SK-N-MC (cell line): Measurements from ENCODE around the gene ZNF438.

Experiments
- DNase-seq: peaks from one replicate; pipeline ENCODE4 v3.0.0-alpha.2; 2011; ENCODE audit warnings: low read depth, low spot score
- H3K27ac ChIP-seq: fragments of 200-600 bp; sonication (generic); 2 replicates; pipeline ENCODE4 v1.5.1; 2016; ENCODE audit warnings: mixed run types
- H3K36me3 ChIP-seq: fragments of 200-600 bp; sonication (generic); 2 replicates; pipeline ENCODE4 v1.6.1; 2017; ENCODE audit warnings: antibody characterized with exemption, low read length, mixed read lengths; ENCODE audit not compliant: insufficient read depth
- H3K4me3 ChIP-seq: fragments of 200-600 bp; sonication (generic); 2 replicates; pipeline ENCODE4 v1.5.1; 2016
- H3K9ac ChIP-seq: fragments of 200-600 bp; sonication (generic); 2 replicates; pipeline ENCODE4 v1.8.0; 2017; ENCODE audit warnings: mixed run types, mixed read lengths; ENCODE audit not compliant: insufficient read length
- H3K9me3 ChIP-seq: fragments of 200-600 bp; sonication (generic); 2 replicates; pipeline ENCODE4 v1.6.1; 2017; ENCODE audit warnings: low read depth, mild to moderate bottlenecking, antibody characterized with exemption, low read length, moderate library complexity, mixed read lengths
- EZH2 ChIP-seq: fragments of 200-600 bp; sonication (generic); IDR thresholded peaks from one replicate; pipeline ENCODE4 v1.6.1; 2017; ENCODE audit warnings: antibody characterized with exemption
- FOXP2 ChIP-seq: optimal IDR thresholded peaks from 2 replicates; pipeline ENCODE3; 2011; ENCODE audit warnings: mild to moderate bottlenecking, moderate library complexity; ENCODE audit not compliant: insufficient read depth; ENCODE audit errors: extremely low read length, control extremely low read depth
- POLR2AphosphoS5 ChIP-seq: IDR thresholded peaks from 2 replicates; pipeline ENCODE4 v1.6.1; 2012; ENCODE audit warnings: mild to moderate bottlenecking, low read depth, low read length, borderline replicate concordance

Gene ZNF438

GRCh38 chr10:31071232-31072005, 39.8 kb upstream of the ZNF438 start:
- no peak overlapping the region for H3K4me3 ChIP-seq
- H3K36me3 ChIP-seq, result no peaks in the 10 kb centered on the region
- no peaks in the 10 kb centered on the region for H3K9me3 ChIP-seq
- DNase-seq, result no peak
- H3K27ac ChIP-seq, result no peak overlapping the region
- TF ChIP-seq EZH2 (no peak), FOXP2 (no peak)
- no peak overlapping the region for H3K9ac ChIP-seq

DNA sequence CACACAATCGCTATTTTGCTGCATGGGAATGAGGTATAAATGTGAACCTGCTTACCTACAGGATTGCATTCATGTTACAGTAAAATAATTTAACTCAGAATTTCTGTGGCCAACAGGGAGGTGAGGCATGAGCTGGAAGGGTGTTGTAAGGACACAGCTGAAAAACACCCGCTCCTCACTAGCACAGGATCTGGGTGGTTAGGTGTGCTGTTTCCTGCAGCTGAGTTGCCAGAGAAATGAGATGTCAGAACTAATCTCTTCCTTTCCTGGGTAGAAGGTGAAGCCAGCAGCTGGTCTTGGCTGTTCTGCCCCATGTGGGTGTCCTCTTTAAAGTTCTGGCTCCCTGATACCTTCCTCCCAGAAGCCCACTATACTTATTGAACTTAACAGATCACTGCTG, 39.0 kb upstream of the ZNF438 start:
- no peak for DNase-seq
- H3K9me3 ChIP-seq, result no peaks in the 10 kb centered on the region
- no peaks in the 10 kb centered on the region for H3K36me3 ChIP-seq
- no peak overlapping the region for H3K27ac ChIP-seq
- H3K9ac ChIP-seq, result no peak overlapping the region
- TF ChIP-seq FOXP2, result no peak
- no peak overlapping the region for H3K4me3 ChIP-seq

DNA sequence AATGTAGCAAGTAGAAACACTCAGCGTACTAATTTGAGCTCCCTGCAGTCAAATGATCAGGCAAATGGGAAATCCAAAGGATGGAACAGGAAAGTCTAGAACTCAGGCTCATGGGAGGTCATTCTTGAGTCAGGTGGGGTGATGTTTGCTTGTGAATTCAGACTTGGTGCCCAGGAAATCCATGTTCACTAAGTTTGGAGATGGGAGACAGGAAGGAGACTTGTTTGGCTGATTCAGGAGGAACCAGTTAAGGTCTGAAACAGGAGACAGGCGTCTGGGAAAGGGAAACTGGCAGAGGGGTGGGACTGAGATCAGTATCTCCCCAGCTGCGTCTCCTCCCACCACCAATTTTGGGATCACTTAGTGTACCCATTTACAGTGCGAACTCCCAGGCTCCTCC, 38.4 kb upstream of the ZNF438 start:
- H3K9ac ChIP-seq, result no peak overlapping the region
- no peak for TF ChIP-seq FOXP2
- TF ChIP-seq EZH2, result no peak
- no peak for TF ChIP-seq POLR2AphosphoS5
- no peak overlapping the region for H3K27ac ChIP-seq
- no peak for DNase-seq
- no peaks in the 10 kb centered on the region for H3K36me3 ChIP-seq
- no peaks in the 10 kb centered on the region for H3K9me3 ChIP-seq
- no peak overlapping the region for H3K4me3 ChIP-seq

- no peak overlapping the region for H3K9ac ChIP-seq
- H3K27ac ChIP-seq, result no peak overlapping the region
- no peak overlapping the region for H3K4me3 ChIP-seq
- DNase-seq, result no peak
- H3K36me3 ChIP-seq, result no peaks in the 10 kb centered on the region
- no peak for TF ChIP-seq POLR2AphosphoS5
- TF ChIP-seq EZH2, result no peak
- TF ChIP-seq FOXP2, result no peak
- H3K9me3 ChIP-seq, result no peaks in the 10 kb centered on the region
These were observed 37.7 kb upstream of the ZNF438 start for GRCh38 chr10:31069411-31069810.

GRCh38 chr10:31064348-31064747, 32.7 kb upstream of the ZNF438 start:
- no peaks in the 10 kb centered on the region for H3K9me3 ChIP-seq
- H3K9ac ChIP-seq, result no peak overlapping the region
- H3K4me3 ChIP-seq, result no peak overlapping the region
- no peak for DNase-seq
- TF ChIP-seq EZH2 (no peak), FOXP2 (no peak), POLR2AphosphoS5 (no peak)
- H3K27ac ChIP-seq, result no peak overlapping the region
- no peaks in the 10 kb centered on the region for H3K36me3 ChIP-seq

- DNase-seq, result no peak
- no peaks in the 10 kb centered on the region for H3K9me3 ChIP-seq
- TF ChIP-seq FOXP2, result no peak
- TF ChIP-seq POLR2AphosphoS5, result no peak
- no peak for TF ChIP-seq EZH2
- H3K27ac ChIP-seq, result no peak overlapping the region
- no peak overlapping the region for H3K4me3 ChIP-seq
- H3K9ac ChIP-seq, result no peak overlapping the region
- no peaks in the 10 kb centered on the region for H3K36me3 ChIP-seq
These were observed 32.2 kb upstream of the ZNF438 start for GRCh38 chr10:31063841-31064240.

DNA sequence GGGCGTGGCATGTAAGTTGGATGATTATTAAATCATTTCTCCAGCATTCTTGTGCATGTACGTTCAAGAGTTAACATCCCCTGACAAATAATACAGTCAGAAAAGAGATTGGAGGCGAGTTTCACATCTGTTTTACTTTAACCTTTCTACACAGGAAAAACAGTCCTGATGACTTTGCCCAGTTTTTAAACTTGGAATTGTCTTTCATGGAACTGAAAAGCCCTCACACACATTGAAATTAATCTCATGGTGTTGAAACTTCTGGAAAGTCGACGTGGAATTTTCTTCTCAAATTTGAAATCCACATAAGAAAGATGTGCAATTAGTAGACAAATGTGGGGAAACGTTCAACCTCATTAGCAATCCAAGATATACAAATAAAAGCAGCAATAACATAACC, 31.2 kb upstream of the ZNF438 start:
- Histone ChIP-seq H3K9me3 (no peaks in the 10 kb centered on the region), H3K27ac (no peak overlapping the region), H3K9ac (no peak overlapping the region), H3K4me3 (no peak overlapping the region), H3K36me3 (no peaks in the 10 kb centered on the region)
- TF ChIP-seq POLR2AphosphoS5, result no peak
- TF ChIP-seq FOXP2, result no peak
- no peak for TF ChIP-seq EZH2
- no peak for DNase-seq

GRCh38 chr10:31061941-31062340, 30.3 kb upstream of the ZNF438 start:
- Histone ChIP-seq H3K27ac (no peak overlapping the region), H3K9me3 (no peaks in the 10 kb centered on the region), H3K4me3 (no peak overlapping the region), H3K9ac (no peak overlapping the region), H3K36me3 (no peaks in the 10 kb centered on the region)
- no peak for DNase-seq
- TF ChIP-seq EZH2 (no peak), POLR2AphosphoS5 (no peak), FOXP2 (no peak)
